Measurements from ENCODE around the gene ADAD2. TPM values are rescaled to one million over a fixed set of nuclear protein-coding genes. Genes with fewer than 3 reads are reported as not detected.

The ADAD2 gene
- total RNA-seq, 2 experiments from 2014 or later, result not detected

DNA sequence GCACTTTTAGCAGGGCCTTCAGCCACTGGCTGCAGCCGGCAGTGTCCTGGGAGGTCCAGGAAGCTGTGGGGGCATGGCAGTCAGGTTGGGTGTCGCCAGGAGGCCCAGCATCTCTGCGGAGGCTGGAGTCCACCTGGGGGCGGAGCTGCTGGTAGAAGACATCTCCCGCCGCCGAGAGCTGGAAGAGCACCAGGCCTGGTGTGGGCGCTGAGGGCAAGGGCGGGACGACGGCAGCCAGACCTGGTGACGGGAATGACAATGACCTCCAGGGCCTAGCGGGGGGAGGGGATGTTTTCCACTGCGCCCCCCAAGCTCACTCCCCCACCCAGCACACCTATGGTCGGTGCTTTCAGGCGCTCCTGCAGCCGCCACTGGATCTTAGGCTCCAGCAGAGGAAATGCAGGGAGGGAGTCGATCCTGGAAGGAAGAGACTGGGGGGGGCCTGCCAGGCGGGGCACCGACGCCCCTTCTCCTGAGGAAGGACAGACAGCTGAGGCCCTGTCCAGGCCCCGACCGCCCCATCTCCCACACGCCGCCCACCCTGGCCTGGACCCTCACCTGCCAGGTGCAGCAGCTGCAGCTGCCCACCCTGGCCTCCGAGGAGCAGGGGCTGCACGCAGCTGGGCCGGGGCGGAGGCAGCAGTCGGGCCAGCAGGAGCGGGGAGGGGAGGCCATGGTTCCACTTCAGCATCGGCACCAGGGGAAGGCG lies 11.2 kb upstream of the ADAD2 start:
- Histone ChIP-seq H3K4me3 (ENCODE audit: low read depth, low read length, poor library complexity, severe bottlenecking) (no peak overlapping the region), H3K9me3 (ENCODE audit: low read length) (no peaks in the 10 kb centered on the region), H3K79me2 (ENCODE audit: insufficient read depth, low read depth, low read length) (peaks cover 2% of the 10 kb centered on the region; the same call in 1 of the 2 replicates), H3K4me2 (ENCODE audit: low read length) (no peak overlapping the region), H3K4me1 (ENCODE audit: insufficient read depth, low read length, poor library complexity, severe bottlenecking) (no peaks in the 10 kb centered on the region), H3K36me3 (ENCODE audit: insufficient read depth, low read length) (peaks cover 57% of the 10 kb centered on the region), H4K20me1 (ENCODE audit: insufficient read depth, low read length) (no peaks in the 10 kb centered on the region; the same call in 1 of the 2 replicates), H2AFZ (ENCODE audit: low read length) (no peak overlapping the region), H3K27ac (ENCODE audit: low read depth, low read length, poor library complexity, severe bottlenecking) (no peak overlapping the region), H3K9me2 (ENCODE audit: insufficient read depth, low read length) (no peaks in the 10 kb centered on the region)
- POLR2A ChIA-PET, result no interaction called here
- DNase-seq (ENCODE audit: low spot score), result no peak
- TF ChIP-seq, protein P1, sequence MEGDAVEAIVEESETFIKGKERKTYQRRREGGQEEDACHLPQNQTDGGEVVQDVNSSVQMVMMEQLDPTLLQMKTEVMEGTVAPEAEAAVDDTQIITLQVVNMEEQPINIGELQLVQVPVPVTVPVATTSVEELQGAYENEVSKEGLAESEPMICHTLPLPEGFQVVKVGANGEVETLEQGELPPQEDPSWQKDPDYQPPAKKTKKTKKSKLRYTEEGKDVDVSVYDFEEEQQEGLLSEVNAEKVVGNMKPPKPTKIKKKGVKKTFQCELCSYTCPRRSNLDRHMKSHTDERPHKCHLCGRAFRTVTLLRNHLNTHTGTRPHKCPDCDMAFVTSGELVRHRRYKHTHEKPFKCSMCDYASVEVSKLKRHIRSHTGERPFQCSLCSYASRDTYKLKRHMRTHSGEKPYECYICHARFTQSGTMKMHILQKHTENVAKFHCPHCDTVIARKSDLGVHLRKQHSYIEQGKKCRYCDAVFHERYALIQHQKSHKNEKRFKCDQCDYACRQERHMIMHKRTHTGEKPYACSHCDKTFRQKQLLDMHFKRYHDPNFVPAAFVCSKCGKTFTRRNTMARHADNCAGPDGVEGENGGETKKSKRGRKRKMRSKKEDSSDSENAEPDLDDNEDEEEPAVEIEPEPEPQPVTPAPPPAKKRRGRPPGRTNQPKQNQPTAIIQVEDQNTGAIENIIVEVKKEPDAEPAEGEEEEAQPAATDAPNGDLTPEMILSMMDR (conservative IDR thresholded peaks at IDR 0.05; ENCODE audit: low read length), result no peak
- TF ChIP-seq EZH2phosphoT487 (IDR thresholded peaks at IDR 0.05; ENCODE audit: borderline replicate concordance, low read depth, low read length), result no peak
- no TSS peak for BruUV-seq (replicated peaks)
- CTCF ChIA-PET (ENCODE audit: unreplicated experiment), result no interaction called here
- intact Hi-C loops (cut with micrococcal nuclease; ENCODE audit: unreplicated experiment), result loop anchor here (10.0 kb wide), 1 partner anchor 225 kb away; the partner anchor contains the start of gene OSGIN1

DNA sequence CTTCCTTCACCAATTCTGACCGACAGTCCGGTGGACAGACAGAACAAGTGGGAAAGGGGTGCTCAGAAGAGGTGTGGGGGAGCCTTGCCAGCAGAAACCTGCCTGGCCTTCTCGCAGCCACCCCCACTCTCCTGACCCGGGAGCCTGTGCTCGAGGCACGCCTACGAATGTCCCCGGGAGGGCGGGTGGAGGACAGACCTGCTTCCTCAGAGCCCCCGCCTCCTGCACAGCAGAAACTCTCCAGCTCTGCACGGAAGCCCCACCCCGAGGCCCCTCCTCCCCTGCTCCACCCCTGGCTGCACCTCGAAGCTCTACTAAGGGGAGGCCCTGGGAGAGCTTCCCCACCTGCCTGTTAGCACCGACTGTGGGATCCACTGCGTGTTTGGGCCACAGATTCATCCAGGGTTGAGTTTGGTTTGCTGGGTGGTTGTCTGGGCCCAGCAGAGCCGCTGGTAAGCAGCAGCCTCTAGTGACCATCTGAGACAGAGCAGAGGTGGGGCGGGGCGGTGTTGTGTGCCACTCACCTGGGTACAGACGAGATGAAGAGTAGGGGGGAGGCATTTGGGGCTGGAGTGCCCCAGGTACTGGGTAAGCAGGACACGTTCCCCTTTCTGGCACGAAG lies 10.3 kb upstream of the ADAD2 start:
- Histone ChIP-seq H3K4me3 (ENCODE audit: low read depth, low read length, poor library complexity, severe bottlenecking) (no peak overlapping the region), H3K36me3 (ENCODE audit: insufficient read depth, low read length) (peaks cover 60% of the 10 kb centered on the region), H4K20me1 (ENCODE audit: insufficient read depth, low read length) (no peaks in the 10 kb centered on the region; the same call in 1 of the 2 replicates), H3K9me3 (ENCODE audit: low read length) (no peaks in the 10 kb centered on the region), H3K4me2 (ENCODE audit: low read length) (no peak overlapping the region), H3K4me1 (ENCODE audit: insufficient read depth, low read length, poor library complexity, severe bottlenecking) (peaks cover 3% of the 10 kb centered on the region), H3K9me2 (ENCODE audit: insufficient read depth, low read length) (no peaks in the 10 kb centered on the region), H2AFZ (ENCODE audit: low read length) (no peak overlapping the region), H3K79me2 (ENCODE audit: insufficient read depth, low read depth, low read length) (peaks cover 10% of the 10 kb centered on the region; the same call in 1 of the 2 replicates), H3K27ac (ENCODE audit: low read depth, low read length, poor library complexity, severe bottlenecking) (no peak overlapping the region)
- ChIA-PET CTCF (ENCODE audit: unreplicated experiment) (no interaction called here), POLR2A (no interaction called here)
- TF ChIP-seq, protein P1 (conservative IDR thresholded peaks at IDR 0.05; ENCODE audit: low read length), result no peak
- TF ChIP-seq EZH2phosphoT487 (IDR thresholded peaks at IDR 0.05; ENCODE audit: borderline replicate concordance, low read depth, low read length), result no peak
- intact Hi-C loops (cut with micrococcal nuclease; ENCODE audit: unreplicated experiment), result no loop called here
- DNase-seq (ENCODE audit: low spot score), result no peak
- no TSS peak for BruUV-seq (replicated peaks)
